GM18502 (cell line): Measurements from ENCODE around the gene ESPN.
"Not testable (repeated sequence)": the region's sequence is repeated elsewhere in the genome, so short reads cannot be mapped to it uniquely, and the experiment has no call there.

Experiments used
- ATAC-seq: cut with Tn5 transposase; IDR thresholded peaks from one replicate; pipeline ENCODE4 v1.9.1; 2021; ENCODE audit warnings: mild to moderate bottlenecking; ENCODE audit not compliant: unreplicated experiment, poor library complexity

Gene ESPN

DNA sequence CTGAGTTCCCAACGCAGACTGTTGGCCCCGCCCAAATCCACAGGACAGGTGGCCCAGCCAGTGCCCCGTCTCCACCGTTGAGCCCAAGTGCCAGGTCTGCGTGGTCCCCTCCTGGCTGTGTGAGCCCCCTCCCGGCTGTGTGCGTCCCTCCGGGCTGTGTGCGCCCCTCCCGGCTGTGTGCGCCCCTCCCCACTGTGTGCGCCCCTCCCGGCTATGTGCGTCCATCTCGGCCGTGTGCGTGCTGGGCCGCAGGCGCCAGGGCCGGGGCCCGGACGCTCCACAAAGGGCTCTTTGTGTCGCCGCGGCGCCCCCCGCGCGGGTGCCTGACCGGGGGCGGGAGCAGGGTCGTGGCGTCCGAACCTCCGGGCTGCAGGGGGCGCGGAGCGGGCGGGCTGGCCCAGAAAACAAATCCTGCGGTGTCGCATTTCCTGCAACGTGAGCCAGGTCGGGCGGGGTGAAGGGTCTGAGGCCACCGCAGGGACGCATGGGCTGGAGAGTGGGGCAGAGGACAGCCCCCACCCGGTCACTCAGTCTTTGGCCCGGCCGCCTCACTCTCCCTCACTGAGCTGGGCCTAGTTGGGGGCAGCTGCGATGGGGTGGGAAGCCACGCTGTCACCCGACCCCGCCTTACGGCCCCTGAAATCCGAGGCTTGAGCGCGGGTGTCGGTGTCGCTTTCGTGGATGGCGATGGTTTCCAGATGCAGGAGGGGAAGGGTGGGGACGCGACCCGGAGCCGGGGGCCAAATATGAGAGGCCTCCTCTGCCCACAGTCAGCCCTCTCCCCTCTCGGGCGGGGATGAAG lies 22.6 kb downstream of the ESPN start:
- ATAC-seq, result no peak

GRCh38 chr1:6447818-6448748 lies 23.5 kb downstream of the ESPN start:
- ATAC-seq, result no peak

- no peak for ATAC-seq
These were observed 24.4 kb downstream of the ESPN start for GRCh38 chr1:6448749-6449631.

DNA sequence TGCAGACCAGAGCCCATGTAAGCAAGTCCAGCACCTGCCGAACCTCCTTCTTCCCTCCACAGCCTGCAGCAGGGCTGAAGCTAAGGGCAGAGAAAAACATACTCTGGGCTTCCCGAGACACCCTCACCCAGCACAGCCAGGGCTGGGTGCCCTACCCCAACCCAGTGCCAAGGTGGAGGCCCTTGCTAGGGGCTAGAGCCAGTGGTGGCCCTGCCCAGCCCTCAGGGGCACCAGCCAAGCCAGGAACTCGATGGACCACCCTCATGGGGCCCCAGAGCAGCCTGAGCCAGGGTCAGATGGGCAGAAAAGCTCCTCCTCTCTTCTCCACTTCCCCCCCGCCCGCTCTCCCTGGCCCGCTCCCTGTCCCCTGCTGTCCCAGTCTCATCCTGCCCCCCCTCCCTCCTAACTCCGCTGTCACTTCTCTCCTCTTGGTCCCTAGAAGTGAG lies 25.5 kb downstream of the ESPN start:
- ATAC-seq, result no peak

GRCh38 chr1:6450486-6450885 lies 25.9 kb downstream of the ESPN start:
- ATAC-seq, result not testable (repeated sequence)

DNA sequence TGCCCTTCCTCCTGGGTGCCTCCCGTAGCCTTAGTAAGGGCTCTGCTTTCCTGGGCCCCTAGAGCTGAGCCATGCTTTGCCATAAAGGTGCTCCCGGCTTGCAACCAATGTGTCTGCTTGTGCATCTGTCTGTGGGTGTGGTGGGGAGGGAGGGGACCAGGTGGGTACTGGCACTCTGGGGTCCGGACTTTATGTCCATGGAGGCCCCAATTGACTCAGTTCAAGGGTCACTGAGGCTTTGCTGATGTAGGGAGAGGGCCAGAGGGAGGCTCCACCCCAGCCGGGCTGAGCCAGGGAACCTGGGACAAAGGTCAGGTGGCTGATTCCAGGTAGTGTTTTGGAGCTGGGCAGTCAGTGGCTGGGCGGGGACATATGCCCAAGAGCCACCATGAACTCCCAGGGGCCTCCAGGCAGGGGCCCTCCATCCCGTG lies 26.4 kb downstream of the ESPN start:
- no peak for ATAC-seq

DNA sequence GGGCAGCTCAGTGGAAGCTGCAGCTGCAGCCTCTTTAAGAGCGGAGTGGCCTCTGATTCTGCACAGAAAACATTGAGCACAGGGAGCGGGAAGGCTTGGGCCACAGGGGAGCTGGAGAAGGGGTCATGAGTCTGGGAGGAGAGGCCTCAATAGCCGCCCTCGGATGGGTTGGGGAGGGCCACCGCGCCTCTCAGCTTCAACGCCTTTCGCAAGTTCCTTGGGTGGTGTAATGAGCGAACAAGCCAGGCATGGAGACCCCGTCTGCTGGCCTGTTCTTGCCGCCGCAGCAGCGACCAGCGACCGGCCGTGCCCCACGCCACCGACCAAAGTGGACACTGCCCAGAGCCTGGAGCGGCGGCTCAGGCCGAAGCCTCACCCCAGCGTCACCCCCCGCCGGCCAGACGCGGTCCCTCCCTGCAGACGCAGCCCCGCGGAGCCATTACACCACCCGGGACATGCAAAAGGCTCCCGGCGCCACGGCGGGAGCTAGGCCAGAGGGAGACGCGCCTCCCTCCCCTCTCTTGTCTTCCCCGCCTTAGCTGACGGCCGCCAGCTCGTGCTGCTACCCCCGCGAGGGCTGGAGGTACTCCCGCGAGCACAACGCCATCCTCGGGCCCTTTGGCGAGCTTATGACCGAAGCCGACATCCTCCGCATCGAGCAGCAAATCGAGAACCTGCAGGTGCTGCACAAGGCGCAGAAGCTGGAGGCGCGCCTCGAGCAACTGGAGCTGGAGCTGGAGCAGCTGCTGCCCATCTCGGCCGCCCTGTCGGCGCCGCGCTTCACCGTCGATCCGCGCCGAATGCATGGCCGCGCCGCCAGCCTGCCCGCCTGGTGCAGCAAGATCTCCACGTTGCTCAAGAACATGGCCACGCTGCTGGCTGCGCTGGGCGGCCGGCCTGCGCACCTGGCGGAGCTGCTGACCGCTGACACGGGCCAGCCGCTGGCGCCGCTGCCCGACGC lies 29.6 kb downstream of the ESPN start:
- not testable (repeated sequence) for ATAC-seq

- no peak for ATAC-seq
These were observed 30.5 kb downstream of the ESPN start for GRCh38 chr1:6454856-6455751.

DNA sequence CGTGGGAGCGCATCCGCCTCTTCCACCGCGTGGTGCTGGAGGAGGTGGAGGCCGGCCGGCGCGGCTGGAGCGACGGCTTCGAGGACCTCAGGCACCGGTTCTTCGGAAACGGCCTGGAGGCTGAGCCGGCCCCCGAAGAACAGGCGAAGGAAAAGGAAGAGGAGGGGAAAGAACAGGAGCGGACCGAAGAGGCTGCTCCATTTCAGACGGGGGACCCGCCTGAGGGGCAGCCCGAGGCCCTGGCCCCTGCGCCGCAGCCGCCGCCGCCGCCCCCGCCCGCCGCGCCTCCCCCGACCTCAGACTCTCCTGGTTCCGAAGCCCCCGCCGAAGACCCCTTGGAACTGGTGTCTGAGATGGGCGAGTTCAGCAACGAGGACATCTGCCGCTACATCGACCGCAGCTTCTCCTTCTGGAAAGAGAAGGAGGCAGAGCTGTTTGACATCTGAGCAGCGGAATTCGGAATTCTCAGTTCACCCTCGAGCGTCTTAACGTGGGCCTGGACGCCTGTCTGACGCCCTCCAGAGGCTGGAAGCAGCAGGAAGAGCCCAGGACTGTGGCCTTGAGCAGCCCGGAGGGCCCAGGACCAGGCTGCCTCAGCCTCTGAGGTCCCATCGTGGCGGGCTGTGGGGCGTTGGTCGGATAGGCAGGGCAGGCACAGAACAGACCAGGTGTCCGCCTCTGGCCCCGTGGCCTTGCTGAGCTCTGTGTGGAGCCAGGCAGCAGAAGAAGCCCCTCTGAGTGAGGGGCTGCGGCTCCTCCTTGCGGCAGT lies 31.4 kb downstream of the ESPN start:
- ATAC-seq, result not testable (repeated sequence)

DNA sequence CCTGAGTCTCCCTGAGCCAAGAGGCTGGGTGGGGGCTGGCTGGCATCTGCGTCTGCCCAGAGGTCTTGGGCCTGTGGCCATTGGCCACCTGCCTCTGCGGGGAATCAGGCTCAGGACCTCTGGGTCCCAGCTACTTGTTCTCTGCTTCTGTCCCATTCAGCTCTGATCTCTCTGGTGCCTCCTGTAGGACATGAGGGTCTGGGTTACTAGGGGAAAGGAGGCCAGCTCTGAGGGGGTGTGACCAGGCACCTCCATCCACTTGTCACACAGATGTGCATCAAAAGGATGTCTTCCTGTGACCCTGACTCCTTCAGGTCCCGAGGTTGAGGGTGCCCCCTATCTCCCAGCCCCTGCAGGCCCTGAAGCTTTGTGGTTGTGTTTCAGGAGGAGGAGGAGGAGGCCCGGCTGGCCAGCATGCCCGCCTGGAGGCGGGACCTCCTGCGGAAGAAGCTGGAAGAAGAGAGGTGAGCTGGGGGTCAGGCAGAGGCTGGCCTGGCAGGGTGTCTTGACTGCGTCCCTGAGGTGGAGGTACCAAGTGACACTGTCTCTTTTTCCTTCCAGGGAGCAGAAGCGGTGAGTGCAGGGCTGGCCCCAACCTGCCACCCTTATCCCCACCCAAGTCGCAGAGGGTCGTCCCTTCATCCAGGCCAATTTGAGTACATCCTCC lies 32.4 kb downstream of the ESPN start:
- no peak for ATAC-seq

DNA sequence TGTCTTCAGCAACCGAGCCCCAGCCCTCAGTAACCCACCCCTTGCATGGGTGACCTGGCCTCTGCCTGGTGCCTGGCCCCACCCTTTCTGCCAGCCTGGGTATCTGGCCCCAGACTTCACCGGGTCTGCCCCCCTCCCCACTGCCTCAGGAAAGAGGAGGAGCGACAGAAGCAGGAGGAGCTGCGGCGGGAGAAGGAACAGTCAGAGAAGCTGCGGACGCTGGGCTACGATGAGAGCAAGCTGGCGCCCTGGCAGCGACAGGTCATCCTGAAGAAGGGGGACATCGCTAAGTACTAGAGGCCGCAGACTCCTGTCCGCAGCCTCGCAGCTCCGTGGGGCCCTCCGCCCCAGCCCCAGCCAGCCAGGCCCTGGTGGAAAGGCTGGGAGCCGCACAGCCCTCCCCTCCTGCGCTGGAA lies 35.3 kb downstream of the ESPN start:
- ATAC-seq, result no peak

- no peak for ATAC-seq
These were observed 35.9 kb downstream of the ESPN start for GRCh38 chr1:6460301-6461050.

GRCh38 chr1:6461051-6461530 lies 36.5 kb downstream of the ESPN start:
- no peak for ATAC-seq

GRCh38 chr1:6461538-6462411 lies 37.2 kb downstream of the ESPN start:
- ATAC-seq, result no peak
